Ammon's horn (tissue), 1 donor: Measurements from ENCODE around the gene TPPP3.
"Not testable (repeated sequence)": the region's sequence is repeated elsewhere in the genome, so short reads cannot be mapped to it uniquely, and the experiment has no call there.

Experiments used
- DNase-seq: peaks from one replicate; pipeline ENCODE4 v3.0.0-alpha.2; 2016; ENCODE audit warnings: low spot score

Gene TPPP3

DNA sequence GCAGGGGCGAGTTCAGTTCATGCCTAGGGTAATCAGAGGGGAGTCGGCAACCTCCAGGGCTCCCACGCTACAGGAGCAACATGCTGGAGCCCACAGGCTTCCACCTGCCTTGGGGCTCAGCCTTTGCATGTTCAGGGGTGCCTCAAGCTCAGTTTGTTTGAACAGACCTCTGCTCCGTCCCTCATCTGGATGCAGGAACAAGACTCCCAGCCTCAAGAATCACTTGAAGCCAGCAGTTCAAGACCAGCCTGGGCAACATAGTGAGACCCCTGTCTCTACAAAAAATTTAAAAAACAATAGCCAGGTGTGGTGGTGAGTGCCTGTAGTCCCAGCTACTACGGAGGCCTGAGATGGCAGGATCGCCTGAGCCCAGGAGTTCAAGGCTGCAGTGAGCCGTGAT lies 32.7 kb upstream of the TPPP3 start:
- no peak for DNase-seq

DNA sequence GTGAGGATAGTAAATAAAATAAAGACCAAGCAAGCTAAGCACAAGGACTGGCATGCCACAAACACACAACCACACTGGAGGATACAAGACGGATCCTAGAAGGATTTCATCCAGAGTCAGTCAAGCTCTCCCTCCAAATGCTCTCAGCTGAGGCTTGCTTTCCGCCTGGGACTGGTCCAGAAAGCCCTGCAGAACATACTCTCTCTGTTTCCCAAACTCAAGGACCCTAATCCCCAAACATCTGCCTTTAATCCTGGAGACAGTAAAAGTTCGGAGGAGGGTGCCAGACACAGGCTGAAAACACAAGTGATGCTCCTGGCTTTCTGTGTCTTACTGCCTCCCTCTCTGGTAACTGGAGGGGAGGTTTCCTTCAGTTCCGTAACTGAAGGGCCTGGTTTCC lies 32.3 kb upstream of the TPPP3 start:
- DNase-seq = no peak

DNA sequence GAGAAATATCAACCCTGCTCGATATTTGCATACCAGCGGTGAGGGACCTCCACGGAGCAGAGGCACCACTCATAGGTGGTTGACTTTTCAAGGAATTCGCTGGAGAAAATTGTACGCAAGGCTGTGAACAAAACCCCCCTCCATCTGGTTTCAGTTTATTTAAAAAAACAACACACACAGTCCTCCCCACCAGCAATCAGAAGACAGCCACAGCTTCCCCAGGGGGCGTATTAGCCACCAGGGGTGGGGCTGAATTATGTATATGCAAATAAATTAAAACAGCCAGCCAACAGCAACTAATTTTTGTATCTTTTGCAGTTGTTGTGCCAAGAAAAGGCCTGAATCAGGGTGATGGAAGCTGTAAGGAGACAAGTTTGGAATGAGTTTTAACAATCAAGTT lies 31.8 kb upstream of the TPPP3 start:
- no peak for DNase-seq

DNA sequence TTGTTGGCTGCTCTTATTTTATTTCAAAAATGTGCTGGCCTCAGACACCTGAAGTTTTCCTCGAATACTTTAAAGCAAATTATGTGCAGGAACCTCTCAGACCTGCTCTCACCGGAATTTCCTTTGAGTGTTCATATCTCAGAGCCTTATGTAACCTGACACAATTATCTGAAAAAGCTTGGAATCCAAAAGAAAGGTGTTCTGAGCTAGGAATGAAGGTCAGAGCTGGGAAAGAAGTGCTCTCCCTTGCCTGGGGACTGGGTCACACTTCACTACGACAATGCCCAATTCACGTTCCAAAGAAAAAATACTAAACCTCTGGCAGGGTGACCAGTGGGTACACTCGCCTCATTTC lies 30.9 kb upstream of the TPPP3 start:
- DNase-seq = no peak

DNA sequence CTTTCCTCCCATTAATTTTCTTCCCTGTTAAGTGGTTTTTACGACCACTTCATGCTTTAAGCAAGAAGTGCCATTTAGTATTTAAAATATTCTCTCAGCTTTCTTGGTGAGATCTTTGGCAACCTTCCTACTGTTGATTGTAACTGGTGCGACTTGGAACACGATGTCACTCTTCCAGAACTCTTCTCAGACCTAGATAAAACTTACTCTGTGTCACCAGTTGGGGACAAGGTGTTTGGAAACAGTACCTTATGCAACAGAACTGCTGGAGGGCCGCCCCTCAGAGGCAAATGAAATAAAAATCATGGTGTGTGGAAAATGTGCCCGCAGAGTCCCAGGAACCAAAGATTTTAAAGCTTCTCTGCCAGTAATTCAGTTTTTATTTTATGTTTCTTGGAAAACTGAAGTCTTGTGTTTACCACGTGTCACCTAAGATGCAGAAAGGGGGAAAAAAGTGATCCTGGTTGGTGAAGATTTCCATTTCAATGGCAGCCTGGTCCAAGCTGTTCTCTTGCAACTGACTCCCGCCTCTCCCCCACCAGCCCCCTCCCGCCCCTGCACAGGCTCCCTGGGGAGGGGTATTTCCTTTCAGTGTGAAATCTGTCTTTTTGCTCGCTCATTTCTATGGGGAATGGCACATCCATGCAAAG lies 30.4 kb upstream of the TPPP3 start:
- DNase-seq = no peak

DNA sequence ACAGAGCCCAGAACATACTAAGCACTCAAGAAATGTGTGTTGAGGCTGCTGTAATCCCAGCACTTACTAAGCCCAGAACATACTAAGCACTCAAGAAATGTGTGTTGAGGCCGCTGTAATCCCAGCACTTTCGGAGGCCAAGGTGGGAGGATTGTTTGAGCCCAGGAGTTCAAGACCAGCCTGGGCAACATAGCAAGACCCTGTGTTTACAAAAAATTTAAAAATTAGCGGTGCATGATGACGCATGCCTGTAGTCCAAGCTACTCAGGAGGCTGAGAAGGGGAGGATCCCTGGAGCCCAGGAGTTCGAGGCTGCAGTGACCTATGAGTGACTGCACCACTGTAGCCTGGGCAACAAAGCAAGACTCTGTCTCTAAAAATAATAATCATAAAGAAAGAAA lies 29.7 kb upstream of the TPPP3 start:
- DNase-seq = no peak

DNA sequence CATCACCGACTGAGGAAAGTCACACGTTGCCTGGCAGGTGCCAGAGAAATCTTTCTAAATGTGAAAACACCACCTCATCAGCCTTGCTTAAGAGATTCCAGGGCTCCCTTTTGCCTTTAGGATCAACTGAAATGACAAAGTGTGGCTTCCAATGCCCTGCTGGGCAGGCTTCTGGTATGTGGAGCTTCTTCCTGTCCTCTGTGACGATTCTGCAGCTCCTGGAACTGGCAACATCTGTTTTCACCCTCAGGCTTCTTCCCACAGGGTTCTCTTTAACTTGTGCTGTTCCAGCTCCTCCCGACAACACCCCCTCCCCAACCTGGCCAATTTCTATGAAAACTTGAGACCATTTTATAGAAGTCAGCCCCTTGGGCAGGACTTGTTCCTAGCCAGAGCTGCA lies 27.7 kb upstream of the TPPP3 start:
- no peak for DNase-seq

DNA sequence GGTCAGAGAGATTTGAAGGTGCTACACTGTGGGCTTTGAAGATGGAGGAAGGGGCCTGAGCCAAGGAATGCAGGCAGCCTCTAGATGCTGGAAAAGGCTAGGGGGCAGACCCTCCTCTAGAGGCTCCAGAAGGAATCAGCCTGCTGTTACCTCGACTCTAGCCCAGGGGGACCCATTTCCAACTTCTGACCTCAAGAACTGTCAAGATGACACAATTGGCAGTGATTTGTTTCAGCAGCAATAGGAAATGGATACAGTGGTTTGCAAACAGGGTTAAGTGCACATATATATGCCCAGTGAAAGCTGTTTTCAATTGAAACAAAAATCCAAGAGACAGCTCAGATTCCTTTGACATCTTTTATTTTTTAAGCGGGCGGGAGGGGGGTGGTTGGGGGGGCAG lies 26.6 kb upstream of the TPPP3 start:
- DNase-seq = no peak

DNA sequence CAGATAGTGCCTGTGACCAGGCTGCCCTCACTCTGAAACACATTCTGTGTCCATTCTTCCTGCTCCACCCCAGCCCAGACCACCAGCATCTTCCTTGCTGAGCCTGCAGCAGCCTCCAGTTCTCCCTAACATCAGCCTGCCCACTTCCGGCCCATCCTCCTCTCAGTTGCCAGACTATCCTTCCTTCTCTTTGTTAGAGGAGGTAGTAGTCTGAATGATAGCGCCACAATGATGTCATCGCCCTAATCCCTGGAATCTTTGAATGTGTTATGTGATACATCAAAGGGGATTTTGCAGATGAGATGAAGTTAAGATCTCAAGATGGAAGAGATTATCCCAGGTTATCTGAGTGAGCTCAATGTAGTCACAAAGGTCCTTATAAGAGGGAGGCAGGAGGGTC lies 26.2 kb upstream of the TPPP3 start:
- no peak for DNase-seq

DNA sequence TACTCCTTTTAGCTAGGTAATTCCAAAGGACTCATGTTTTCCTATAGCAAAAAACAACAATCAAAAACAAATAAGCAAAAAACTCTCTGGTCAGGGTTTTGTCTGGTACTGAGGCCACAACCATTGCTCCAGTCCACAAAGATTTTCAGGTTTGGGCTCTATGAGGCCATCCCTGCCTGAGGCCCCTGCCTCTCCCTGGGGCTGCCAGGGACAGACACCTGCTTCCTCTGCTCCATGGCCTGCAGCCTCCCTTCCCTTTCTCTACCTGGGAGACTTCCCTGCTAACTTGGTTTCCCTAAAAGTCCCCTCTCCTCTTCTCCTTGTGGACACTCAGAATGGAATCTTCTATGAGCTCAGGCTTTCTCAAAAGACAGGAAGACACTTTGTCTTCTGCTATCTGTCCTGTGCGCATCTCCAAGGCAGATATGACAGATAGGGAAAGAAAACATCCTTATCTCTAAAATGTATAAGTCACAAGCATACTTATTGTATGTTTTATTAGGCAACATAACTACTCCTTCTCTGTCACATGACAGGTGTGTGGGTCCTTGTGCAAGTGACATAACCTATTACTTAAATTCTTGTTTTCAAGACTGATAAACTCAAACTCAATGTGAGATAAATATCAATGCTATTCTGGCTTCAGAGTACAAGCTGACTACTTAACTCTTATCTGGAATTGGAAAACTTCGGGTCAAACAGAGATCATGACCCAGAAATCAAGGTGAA lies 24.2 kb upstream of the TPPP3 start:
- no peak for DNase-seq

DNA sequence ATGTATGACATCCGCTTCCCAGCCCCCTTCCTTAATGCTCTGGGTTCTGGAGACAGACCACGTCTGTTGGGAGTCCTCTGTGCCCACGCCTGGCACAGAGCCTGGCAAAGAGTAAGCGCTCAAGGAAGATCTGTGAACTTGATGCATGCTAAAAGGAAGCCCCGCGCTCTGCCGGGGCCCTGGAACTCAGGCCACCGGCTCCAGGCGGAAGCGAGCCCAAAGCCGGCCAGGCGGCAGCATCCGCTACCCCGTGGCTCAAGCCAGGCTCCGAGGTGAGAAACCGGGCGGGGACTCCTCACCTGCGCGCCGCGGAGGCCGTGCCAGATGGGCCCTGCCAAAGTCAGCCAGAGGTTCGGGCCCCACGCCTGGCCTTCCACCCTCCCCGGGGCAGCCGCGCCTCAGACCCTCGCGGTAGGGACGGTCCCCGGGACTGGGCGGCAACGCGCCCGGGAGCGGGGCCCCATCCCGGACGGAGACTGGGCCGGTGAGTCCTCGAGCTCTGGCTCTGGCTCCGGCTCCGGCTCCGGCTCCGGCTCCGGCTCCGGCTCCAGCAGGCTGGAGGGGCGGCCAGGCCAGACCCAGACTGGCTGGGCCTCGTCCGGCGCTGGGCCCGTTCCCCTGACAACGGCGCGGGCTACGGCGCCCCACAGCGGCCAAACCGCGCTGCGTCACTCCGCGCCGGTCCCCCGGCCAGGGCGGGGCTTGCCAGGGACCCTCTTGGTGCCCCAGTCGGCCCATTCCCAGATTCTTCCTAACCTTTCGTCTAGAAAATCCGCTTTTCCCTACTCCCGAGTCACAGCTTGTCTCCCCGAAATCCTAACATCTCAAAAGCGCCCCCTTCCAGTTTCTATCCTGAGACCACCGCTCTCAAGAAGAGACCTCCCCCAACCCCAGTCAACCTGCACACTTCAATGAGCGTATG lies 22.8 kb upstream of the TPPP3 start, which contains the start of gene ZDHHC1:
Gene ZDHHC1, minus strand, starts transcription at position 606 of the 922 bp plus-strand sequence. CDS start 8,702 bp downstream, outside the sequence.
- DNase-seq = peak; percentile 75

DNA sequence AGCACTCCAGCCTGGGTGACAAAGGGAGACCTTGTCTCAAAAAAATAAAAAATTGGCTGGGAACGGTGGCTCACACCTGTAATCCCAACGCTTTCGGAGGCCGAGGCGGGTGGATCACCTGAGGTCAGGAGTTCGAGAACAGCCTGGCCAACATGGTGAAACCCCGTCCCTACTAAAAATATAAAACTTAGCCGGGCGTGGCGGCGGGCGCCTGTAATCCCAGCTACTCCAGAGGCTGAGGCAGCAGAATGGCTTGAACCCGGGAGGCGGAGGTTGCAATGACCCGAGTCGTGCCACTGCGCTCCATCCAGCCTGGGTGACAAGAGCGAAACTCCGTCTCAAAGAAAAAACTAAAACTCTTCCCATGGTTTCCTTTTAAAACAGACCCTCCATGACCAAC lies 22.1 kb upstream of the TPPP3 start:
- not testable (repeated sequence) for DNase-seq

DNA sequence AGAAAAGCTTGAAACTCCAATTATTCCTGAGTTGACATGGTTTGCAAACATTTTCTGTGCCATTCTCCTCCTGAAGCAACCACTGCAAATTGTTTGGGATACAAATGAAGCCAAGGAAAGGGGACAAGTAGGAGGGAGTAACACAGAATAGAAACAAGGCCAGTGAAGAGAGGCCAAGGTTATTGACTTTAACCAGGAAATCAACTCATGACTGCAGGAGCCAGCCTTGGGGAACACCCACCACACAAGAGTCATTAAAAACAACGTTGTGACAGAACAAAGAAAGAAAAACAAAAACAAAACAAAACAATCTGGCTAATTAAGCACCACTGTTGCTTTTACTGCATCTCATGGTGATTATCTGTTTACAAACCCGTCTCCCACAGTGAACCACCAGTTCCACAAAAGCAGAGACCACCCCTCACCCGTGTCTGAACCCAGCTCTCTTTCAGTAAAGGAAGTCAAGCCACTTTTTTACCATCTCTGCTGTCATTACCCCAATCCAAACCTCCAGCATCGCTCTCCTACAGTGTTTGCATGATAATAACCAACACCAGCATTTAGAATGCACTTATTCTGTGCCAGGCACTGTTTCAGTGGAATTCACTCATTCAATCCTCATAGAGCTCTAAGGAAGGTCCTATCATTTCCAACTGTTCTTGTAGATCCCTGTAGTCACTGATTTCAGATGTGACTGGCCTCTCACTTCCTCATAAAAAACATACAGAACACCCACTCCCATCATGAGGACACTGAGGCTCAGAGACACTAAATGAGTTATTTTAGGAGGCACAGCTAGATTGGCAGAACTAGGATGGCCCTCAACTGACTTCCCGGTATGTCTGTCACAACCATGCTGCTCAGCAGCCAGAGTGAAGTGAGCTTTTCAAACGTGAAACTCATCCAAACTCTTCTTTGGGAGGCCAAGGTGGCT lies 20.9 kb upstream of the TPPP3 start:
- no peak for DNase-seq

DNA sequence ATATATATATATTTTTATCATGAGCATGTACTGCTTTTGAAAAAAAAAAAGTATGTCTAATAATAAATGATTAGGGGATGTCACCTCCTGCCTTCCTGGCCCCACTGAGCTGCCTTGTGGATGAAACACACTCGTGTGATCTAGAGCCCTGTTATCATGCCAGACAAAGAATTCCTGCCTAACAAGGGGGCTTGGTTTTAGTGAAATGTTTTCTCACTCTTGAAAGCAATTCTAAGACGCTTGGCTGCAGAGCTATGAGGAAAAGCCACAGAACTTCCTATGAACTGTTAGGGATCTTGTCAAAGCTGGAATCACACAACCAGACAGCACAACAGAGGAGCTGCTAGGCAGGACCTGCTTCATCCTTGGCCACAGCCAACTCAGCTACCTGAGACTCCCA lies 19.0 kb upstream of the TPPP3 start:
- DNase-seq = no peak

DNA sequence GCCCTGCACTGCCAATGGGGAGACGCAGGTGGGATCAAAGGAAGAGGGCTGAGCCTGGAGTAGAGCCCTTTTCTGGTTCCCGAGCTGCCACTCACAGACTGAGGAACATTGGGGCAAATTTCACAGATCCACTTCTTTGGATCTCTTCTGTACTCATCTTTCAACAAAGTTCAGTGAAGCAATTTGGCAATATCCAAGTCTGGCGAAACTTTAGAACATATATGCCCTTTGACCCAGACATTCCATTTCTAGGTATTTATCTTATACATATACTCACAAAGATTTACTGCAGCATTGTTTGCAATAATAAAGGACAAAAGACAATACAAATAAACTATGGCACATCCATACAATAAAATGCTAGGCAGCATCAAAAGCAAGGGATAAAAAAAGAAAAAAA lies 18.0 kb upstream of the TPPP3 start:
- no peak for DNase-seq

DNA sequence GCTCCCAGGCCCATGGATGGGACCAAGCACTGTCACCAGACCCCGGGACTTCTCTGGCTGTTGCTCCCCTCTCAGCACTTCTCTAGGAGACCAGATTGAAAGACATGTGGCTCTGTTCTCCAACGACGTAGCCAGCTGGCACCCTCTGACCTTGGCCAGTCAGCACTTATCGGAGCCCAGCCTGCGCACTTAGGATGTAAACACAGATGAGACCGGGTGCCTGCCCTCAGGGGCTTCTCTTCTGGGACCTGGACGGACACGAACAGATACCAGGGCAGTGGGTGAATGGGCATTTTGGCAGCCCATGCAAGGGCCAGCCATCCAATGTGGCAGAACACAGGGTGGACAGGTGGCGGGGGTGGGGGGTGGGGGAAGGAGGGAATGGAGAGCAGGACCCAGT lies 16.3 kb upstream of the TPPP3 start:
- no peak for DNase-seq

DNA sequence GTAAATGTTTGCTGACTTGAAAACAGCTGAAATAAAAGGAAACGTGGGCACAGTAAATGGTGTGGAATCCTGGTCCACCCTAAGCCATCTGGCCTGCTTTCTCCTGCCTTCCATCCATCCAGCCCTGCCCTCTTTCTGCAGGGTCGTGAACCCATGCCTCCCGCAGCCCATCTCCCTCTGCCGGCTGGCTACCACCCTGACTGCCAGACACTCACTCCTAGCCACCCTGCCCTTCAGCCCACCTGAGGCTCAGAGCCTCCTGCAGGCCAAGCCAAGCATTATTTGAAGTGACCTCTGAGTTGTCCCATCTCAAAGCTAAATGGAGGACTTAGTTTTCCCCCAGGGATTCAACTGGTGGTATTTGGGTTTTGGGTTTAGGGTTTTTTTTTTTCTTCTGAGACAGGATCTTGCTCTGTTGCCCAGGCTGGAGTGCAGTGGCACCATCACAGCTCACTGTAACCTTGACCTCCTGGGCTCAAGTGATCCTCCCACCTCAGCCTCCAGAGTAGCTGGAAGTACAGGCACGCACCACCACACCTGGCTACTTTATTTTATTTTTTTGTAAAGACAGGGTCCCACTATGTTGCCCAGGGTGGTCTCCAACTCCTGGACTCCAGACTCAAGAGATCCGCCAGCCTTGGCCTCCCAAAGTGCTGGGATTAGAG lies 14.6 kb upstream of the TPPP3 start:
- no peak for DNase-seq

DNA sequence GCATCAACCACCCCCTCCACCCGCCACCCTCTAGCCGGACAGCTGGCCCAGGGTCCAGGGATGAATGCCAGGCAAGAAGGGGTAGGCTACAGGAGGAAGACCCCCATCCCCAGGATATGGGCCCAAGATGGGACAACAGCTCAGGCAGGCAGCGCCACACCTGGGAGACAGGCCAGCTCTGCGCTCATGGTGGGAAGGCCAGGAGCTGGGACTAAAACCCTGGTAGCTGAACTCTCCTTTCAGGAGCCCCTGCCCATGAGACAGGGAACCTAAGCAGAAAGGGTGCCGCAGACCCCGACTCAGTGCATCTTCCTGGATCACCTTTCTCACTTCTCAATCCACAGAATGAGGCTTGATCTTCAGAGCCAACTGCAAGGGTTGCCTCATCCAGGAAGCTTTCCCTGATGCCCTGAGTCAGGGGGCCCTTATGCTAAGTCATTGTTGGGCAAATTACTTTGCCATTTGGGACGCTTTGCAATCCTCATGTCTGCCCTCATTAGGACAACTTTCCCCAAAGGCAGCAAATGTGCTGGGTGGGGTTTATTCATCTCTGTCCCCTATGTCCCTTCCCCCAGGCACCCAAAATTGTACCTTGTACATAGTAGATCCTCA lies 14.0 kb upstream of the TPPP3 start:
- DNase-seq = no peak

DNA sequence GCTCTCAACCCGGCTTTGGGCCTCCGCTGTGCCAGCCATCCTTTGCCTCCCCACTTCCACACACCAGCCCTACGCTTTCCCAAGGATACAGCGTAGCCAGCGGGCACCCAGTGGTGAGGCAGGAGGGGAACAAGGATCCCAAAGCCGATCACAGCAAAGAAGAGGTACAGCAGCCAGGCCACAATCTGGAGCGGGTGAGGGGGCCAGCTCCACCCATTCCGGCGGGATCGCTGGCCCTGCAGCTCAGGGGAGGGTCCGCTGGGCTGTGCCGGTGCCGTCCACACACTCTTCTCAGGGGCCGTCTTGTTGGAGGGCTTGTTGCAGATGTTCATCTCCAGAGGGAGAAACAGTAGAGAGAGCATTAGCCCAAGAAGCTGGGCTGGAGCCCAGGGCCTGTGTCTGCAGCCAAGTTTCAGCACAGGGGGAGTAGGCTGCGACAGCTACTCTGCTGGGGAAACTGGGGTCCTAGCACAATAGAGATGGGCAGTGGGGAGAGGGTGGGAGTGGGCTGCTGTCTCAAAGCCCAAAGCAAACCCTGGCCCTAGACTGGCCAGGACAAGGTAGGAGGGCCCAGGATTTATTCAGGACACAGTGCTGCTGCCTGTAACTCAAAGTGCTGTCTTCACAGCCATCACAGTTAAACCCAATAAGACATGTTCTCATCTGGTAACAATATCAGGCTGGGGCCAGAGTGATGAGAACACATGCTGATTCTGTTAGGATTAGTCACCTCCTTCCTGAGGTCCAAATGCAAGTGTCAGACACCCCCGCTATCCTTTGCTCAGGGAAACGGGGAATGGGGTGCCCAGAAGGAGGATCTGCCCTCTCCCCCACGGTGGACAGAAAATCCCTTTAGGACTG lies 13.0 kb upstream of the TPPP3 start:
- peak; percentile 49 for DNase-seq

DNA sequence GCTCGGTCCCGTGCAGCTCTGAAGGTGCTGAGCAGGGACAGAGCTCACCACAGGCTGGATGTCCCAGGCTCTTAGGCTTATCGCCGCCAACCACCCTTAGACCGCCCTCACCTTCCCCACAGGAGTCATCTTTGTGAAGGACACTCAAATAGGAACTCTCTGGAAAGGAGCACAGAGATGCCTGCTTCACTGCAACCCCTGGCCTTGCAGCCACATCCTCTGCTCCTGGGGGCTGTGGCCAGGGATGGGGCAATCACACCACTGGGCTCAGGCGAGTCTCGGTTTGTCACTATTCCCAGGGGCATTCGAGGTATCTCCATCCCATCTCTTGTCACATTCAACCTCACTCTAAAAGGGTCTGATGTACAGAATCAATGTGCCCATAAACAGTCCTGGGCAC lies 12.0 kb upstream of the TPPP3 start:
- no peak for DNase-seq
